ENCODE measurements around the gene FAM50B. TPM values are rescaled to one million over a fixed set of nuclear protein-coding genes. Genes with fewer than 3 reads are reported as not detected.

The FAM50B gene
- total and polyA plus RNA-seq, 10 of the 15 experiments (the other 5 are each of a cell fraction or from before 2014, with no cell fraction given), result 0.58 to 10.2 (median 5.9) TPM

GRCh38 chr6:3804964-3805363 lies 44.2 kb upstream of the FAM50B start (continued):
- TF ChIP-seq MLLT1 (IDR thresholded peaks at IDR 0.05) (no peak), FOXK2 (IDR thresholded peaks at IDR 0.05) (no peak), USF2 (IDR thresholded peaks at IDR 0.05; ENCODE audit: borderline replicate concordance, low read depth, low read length) (no peak), BCL3 (IDR thresholded peaks at IDR 0.05; ENCODE audit: borderline replicate concordance, insufficient read depth, low read depth, low read length, poor library complexity, severe bottlenecking) (no peak), ATF7 (IDR thresholded peaks at IDR 0.05; ENCODE audit: low read depth) (no peak)

- Histone ChIP-seq H3K4me1 (ENCODE audit: control insufficient read depth, insufficient read depth, low read length) (peaks cover 26% of the 10 kb centered on the region), H3K36me3 (ENCODE audit: control insufficient read depth in 2 of 2, insufficient read depth in 2 of 2, low read length in 1 of 2) (no peaks in the 10 kb centered on the region), H4K20me1 (ENCODE audit: control insufficient read depth, insufficient read depth) (no peaks in the 10 kb centered on the region), H3K9me3 (replicated peaks; ENCODE audit: control insufficient read depth, insufficient read depth, low read length) (peaks cover 3% of the 10 kb centered on the region; the same call in 2 of the 3 replicates), H3K9ac (ENCODE audit: control insufficient read depth, insufficient read depth, low read length) (no peak overlapping the region), H3K4me2 (ENCODE audit: control insufficient read depth, insufficient read depth) (no peak overlapping the region), H3K27ac (ENCODE audit: control insufficient read depth, insufficient read depth) (no peak overlapping the region), H3K79me2 (ENCODE audit: control insufficient read depth, insufficient read depth, low read length) (no peaks in the 10 kb centered on the region), H3K4me3 (no peak overlapping the region), H2AFZ (ENCODE audit: control insufficient read depth, low read depth, low read length) (no peak overlapping the region), H3K27me3 (replicated peaks in 1 of 2; ENCODE audit: control insufficient read depth in 2 of 2, insufficient read depth in 2 of 2, low read length in 1 of 2) (no peaks in the 10 kb centered on the region)
- DNase-seq (ENCODE audit: low read depth, low spot score) (no peak), FAIRE-seq (no peak), ATAC-seq (no peak)
- ChIA-PET SMC1A (ENCODE audit: uncharacterized antibody, unreplicated experiment) (no interaction called here), POLR2A (no interaction called here), RAD21 (ENCODE audit: unreplicated experiment) (no interaction called here), CTCF (no interaction called here)
- 95% methylated on average over 8 of the region's 8 CpGs for WGBS (ENCODE audit: insufficient coverage, insufficient replicate concordance, low lambda C conversion rate, missing lambda C conversion rate)
- intact Hi-C loops (cut with micrococcal nuclease; ENCODE audit: unreplicated experiment) (no loop called here), in situ Hi-C loops (cut with MboI) (no loop called here)
- no TSS peak for BruUV-seq (replicated peaks)
- TF ChIP-seq NR2C1 (IDR thresholded peaks at IDR 0.05) (no peak), RFX5 (IDR thresholded peaks at IDR 0.05; ENCODE audit: low read depth, low read length) (no peak), PBX3 (IDR thresholded peaks at IDR 0.05; ENCODE audit: insufficient replicate concordance, low read depth, low read length) (no peak), BACH1 (IDR thresholded peaks at IDR 0.05; ENCODE audit: borderline replicate concordance) (no peak), HSF1 (IDR thresholded peaks at IDR 0.05; ENCODE audit: low read depth, low read length) (no peak), GABPA (IDR thresholded peaks at IDR 0.05; ENCODE audit: low read depth) (no peak), JUND (IDR thresholded peaks at IDR 0.05; ENCODE audit: low read depth, low read length) (no peak), IRF5 (IDR thresholded peaks at IDR 0.05; ENCODE audit: borderline replicate concordance) (no peak)
Measured at GRCh38 chr6:3805448-3806123, 43.6 kb upstream of the FAM50B start.

All from GM12878 (cell line).